ENCODE data around the gene OR52K1. TPM values are rescaled to one million over a fixed set of nuclear protein-coding genes. Genes with fewer than 3 reads are reported as not detected.

The OR52K1 gene
- total RNA-seq, 2 donors from 2014 or later = not detected

DNA sequence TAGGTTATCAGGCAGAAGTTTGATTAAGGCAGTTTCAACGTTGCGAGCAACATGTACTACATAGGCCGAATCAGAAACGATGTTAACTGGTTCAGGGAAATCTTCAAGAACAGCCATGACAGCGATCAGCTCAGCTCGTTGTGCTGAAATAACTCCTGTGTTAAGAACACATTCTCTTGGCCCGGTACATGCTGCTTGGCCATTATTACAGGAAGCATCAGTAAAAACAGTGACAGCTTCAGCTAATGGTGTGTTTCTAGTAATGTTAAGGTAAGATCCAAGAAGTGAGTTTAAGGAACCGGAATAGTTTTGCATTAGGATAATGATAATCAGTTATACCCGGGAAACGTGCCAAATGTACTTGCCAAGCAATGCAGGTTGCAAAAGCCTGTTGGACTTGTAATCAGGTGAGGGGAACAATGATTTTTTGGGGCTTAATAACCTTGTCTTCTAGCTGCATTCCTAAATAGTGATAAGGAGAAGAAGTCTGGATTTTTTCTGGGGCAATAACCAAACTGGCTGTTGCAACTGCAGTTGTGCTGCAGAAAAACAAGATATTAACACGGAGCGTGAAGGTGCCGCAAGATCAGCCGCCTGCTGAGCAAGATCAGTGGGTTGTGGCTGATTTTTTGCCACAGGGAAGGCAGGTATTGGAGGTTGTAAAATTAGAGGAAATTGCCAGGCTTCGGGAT, 14.3 kb downstream of the OR52K1 start:
- Mint-ChIP-seq H3K27me3 (ENCODE audit: insufficient read depth) (peaks cover 2% of the 10 kb centered on the region), H3K9me3 (no peaks in the 10 kb centered on the region), H3K36me3 (ENCODE audit: low read depth) (no peaks in the 10 kb centered on the region), H3K4me1 (no peaks in the 10 kb centered on the region), H3K27ac (no peak overlapping the region), H3K4me3 (no peak overlapping the region)
- no peak for TF ChIP-seq CTCF (conservative IDR thresholded peaks at IDR 0.05)
- Histone ChIP-seq H3K4me1 (ENCODE audit: control insufficient read depth, insufficient read depth, low read length) (no peaks in the 10 kb centered on the region), H3K27me3 (ENCODE audit: control insufficient read depth, insufficient read depth, low read length, poor library complexity, severe bottlenecking) (peaks cover 6% of the 10 kb centered on the region), H3K9me3 (ENCODE audit: control insufficient read depth, low read length) (peaks cover 2% of the 10 kb centered on the region), H3K27ac (ENCODE audit: low read depth, low read length) (no peak overlapping the region), H3K9ac (ENCODE audit: extremely low read depth, low read length, poor library complexity, severe bottlenecking) (no peak overlapping the region), H3K36me3 (ENCODE audit: control insufficient read depth, insufficient read depth, low read length) (no peaks in the 10 kb centered on the region), H3K4me3 (ENCODE audit: low read length) (no peak overlapping the region)
- no peak for DNase-seq
- 93 to 94% methylated on average over 14 to 15 of the region's 15 CpGs for WGBS, 2 experiments (ENCODE audit: insufficient coverage in 1 of 2, insufficient read length in 1 of 2)

DNA sequence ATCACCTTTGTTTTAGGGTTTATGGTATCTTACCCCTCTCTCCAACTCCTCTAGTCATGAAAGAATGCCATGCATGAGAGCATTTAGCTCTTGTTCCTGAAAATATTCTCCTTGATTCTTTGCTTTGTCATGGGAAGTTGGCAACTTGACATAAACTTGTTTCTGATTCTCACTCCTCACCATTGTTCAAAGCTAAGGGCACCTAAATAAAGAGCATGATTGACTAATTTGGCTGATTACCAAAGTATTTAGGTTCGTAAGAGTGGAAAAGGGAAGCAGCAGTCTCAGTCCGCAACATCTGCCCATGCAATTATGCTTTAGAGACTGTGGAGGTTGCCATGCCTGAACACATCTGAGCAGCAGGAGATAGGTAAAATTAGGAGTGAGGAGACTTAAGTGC, 26.4 kb downstream of the OR52K1 start:
- no peak for TF ChIP-seq CTCF (conservative IDR thresholded peaks at IDR 0.05)
- Mint-ChIP-seq H3K4me1 (no peaks in the 10 kb centered on the region), H3K36me3 (ENCODE audit: low read depth) (no peaks in the 10 kb centered on the region)

DNA sequence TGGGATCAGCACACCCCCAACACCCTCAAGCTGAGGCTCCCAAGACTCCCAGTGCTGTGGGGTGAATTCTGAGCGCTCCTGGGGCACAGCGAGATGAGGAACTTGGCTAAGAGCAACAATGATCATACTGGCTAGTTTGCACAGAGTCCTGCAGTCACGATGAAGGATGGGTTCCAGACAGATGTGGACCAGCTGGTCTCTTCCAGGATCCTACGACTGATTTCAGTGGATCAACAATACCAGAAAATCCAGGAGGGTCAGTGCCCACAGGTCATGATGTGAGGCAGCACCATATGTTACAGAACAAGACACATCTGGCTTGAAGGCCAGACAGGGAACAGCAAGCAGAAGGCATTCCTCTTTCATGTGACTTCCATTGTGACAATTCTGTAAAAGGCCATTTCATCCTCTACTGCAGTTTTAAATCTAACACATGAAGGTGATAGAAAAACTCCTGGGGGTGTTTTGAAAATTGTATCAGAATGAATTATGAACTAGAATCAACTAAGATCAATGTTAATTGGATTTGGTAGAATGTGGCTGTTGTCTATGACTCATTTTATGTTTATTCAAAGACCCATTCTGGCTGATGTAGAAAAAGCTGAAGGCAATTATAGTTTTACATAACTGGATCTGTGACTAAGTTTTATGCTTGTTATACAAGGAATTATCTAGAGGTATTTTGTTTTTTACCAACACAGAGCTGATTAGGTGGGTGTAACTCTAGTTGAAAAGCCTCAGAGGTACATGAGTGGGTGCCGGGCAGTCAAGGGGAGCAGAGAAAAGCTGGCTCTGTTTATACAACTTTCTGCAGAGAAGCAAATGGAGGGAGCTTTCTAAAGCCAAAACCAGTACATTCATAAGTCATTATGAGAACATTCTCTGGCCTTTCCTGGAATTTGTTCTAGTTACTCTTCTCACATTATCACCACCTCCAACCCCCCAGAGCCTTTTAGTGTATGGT, 29.1 kb downstream of the OR52K1 start:
- H3K9me3 ChIP-seq (ENCODE audit: control insufficient read depth, low read length) = no peaks in the 10 kb centered on the region
- no peaks in the 10 kb centered on the region for H3K4me1 ChIP-seq (ENCODE audit: control insufficient read depth, insufficient read depth, low read length)
- WGBS, 2 experiments (ENCODE audit: insufficient coverage in 1 of 2, insufficient read length in 1 of 2) = 89 to 94% methylated on average over 3 to 5 of the region's 5 CpGs
- peaks cover 2% of the 10 kb centered on the region for H3K9me3 Mint-ChIP-seq
- no peaks in the 10 kb centered on the region for H3K4me1 Mint-ChIP-seq
- no peaks in the 10 kb centered on the region for H3K27me3 Mint-ChIP-seq (ENCODE audit: insufficient read depth)
- H3K27ac ChIP-seq (ENCODE audit: low read depth, low read length) = no peak overlapping the region
- H3K4me3 ChIP-seq (ENCODE audit: low read length) = no peak overlapping the region
- H3K36me3 ChIP-seq (ENCODE audit: control insufficient read depth, insufficient read depth, low read length) = no peaks in the 10 kb centered on the region
- DNase-seq = no peak
- no peak overlapping the region for H3K4me3 Mint-ChIP-seq
- no peak overlapping the region for H3K27ac Mint-ChIP-seq
- H3K9ac ChIP-seq (ENCODE audit: extremely low read depth, low read length, poor library complexity, severe bottlenecking) = no peak overlapping the region
- no peaks in the 10 kb centered on the region for H3K36me3 Mint-ChIP-seq (ENCODE audit: low read depth)
- peaks cover 6% of the 10 kb centered on the region for H3K27me3 ChIP-seq (ENCODE audit: control insufficient read depth, insufficient read depth, low read length, poor library complexity, severe bottlenecking)
- no peak for TF ChIP-seq CTCF (conservative IDR thresholded peaks at IDR 0.05)

More for the DNA sequence above, 26.4 kb downstream of the OR52K1 start:
- Histone ChIP-seq H3K27ac (ENCODE audit: low read depth, low read length) (no peak overlapping the region), H3K4me1 (ENCODE audit: control insufficient read depth, insufficient read depth, low read length) (no peaks in the 10 kb centered on the region), H3K36me3 (ENCODE audit: control insufficient read depth, insufficient read depth, low read length) (no peaks in the 10 kb centered on the region), H3K4me3 (ENCODE audit: low read length) (no peak overlapping the region), H3K9ac (ENCODE audit: extremely low read depth, low read length, poor library complexity, severe bottlenecking) (no peak overlapping the region), H3K9me3 (ENCODE audit: control insufficient read depth, low read length) (no peaks in the 10 kb centered on the region), H3K27me3 (ENCODE audit: control insufficient read depth, insufficient read depth, low read length, poor library complexity, severe bottlenecking) (peaks cover 12% of the 10 kb centered on the region)
- Mint-ChIP-seq H3K27me3 (ENCODE audit: insufficient read depth) (no peaks in the 10 kb centered on the region), H3K9me3 (peaks cover 2% of the 10 kb centered on the region), H3K4me3 (no peak overlapping the region), H3K27ac (no peak overlapping the region)
- 91 to 92% methylated on average over 2 of the region's 2 CpGs for WGBS, 2 experiments (ENCODE audit: insufficient coverage in 1 of 2, insufficient read length in 1 of 2)
- no peak for DNase-seq
